Large intestine (tissue), 3 donors: Measurements from ENCODE around the gene ZNF160. TPM values are rescaled to one million over a fixed set of nuclear protein-coding genes. Genes with fewer than 3 reads are reported as not detected.
A peak's percentile ranks its signal among the peaks of the same experiment; 100 is the strongest.
"Not testable (repeated sequence)": the region's sequence is repeated elsewhere in the genome, so short reads cannot be mapped to it uniquely, and the experiment has no call there.

ENCODE experiments used
- DNase-seq, 2 donors: peaks; one replicate each; pipeline versions ENCODE4 v3.0.0 to v3.0.0-alpha.2; 2013
- H3K27ac ChIP-seq: one replicate; pipeline ENCODE4 v1.5.1; 2013; ENCODE audit warnings: low read length
- H3K27me3 ChIP-seq: 2 replicates; pipeline ENCODE4 v1.6.1; 2013; ENCODE audit warnings: low read length; ENCODE audit not compliant: control insufficient read depth, insufficient read depth
- H3K36me3 ChIP-seq: 2 replicates; pipeline ENCODE4 v1.6.1; 2013; ENCODE audit warnings: low read length; ENCODE audit not compliant: control insufficient read depth, insufficient read depth
- H3K4me1 ChIP-seq: one replicate; pipeline ENCODE4 v1.6.1; 2013; ENCODE audit warnings: low read length; ENCODE audit not compliant: control insufficient read depth, insufficient read depth
- H3K4me3 ChIP-seq: one replicate; pipeline ENCODE4 v1.5.1; 2013; ENCODE audit warnings: low read length
- H3K9me3 ChIP-seq: one replicate; pipeline ENCODE4 v1.6.1; 2013; ENCODE audit warnings: mild to moderate bottlenecking, low read depth, low read length, moderate library complexity; ENCODE audit not compliant: control insufficient read depth
- WGBS: methylation state at CpG from one replicate; pipeline ENCODE4 v1.1.5; 2013; ENCODE audit warnings: low lambda C conversion rate; ENCODE audit not compliant: insufficient coverage; 5-methylcytosine and 5-hydroxymethylcytosine counted together
- polyA plus RNA-seq: library from polyadenylated mRNA; unstranded; fragments of 120-200 nt; gene quantifications from one replicate; pipeline ENCODE4 v1.2.1, GENCODE V29; 2013

The ZNF160 gene
- polyA plus RNA-seq, 1 donor: 115 TPM

- H3K4me3 ChIP-seq, H3K27me3 ChIP-seq, H3K9me3 ChIP-seq: not testable (repeated sequence)
- peaks cover 35% of the 10 kb centered on the region for H3K4me1 ChIP-seq
- H3K27ac ChIP-seq: peak overlapping the region; percentile 87
- peak; percentile 42 to 76 for DNase-seq
- no CpG with 5 or more reads among the region's 15 CpGs for WGBS
- H3K36me3 ChIP-seq: peaks cover 16% of the 10 kb centered on the region
Observed at GRCh38 chr19:53126733-53127526, 23.7 kb upstream of the ZNF160 start.

GRCh38 chr19:53123400-53123799 is 20.2 kb upstream of the ZNF160 start:
- Histone ChIP-seq H3K4me1 (peaks cover 29% of the 10 kb centered on the region), H3K36me3 (peaks cover 23% of the 10 kb centered on the region), H3K9me3 (peaks cover 14% of the 10 kb centered on the region), H3K27me3 (no peaks in the 10 kb centered on the region), H3K27ac (no peak overlapping the region), H3K4me3 (no peak overlapping the region)
- no peak for DNase-seq
- WGBS: no CpG with 5 or more reads among the region's 7 CpGs

GRCh38 chr19:53112286-53112685 is 9.1 kb upstream of the ZNF160 start:
- H3K27me3 ChIP-seq: no peaks in the 10 kb centered on the region

GRCh38 chr19:53109527-53109926 is 6.3 kb upstream of the ZNF160 start:
- peaks cover 17% of the 10 kb centered on the region for H3K9me3 ChIP-seq
- H3K4me1 ChIP-seq: no peaks in the 10 kb centered on the region
- WGBS: 94% methylated on average over 4 of the region's 5 CpGs
- no peak overlapping the region for H3K4me3 ChIP-seq
- no peaks in the 10 kb centered on the region for H3K27me3 ChIP-seq
- DNase-seq: no peak
- H3K27ac ChIP-seq: no peak overlapping the region
- peaks cover 55% of the 10 kb centered on the region for H3K36me3 ChIP-seq

More at GRCh38 chr19:53112286-53112685, 9.1 kb upstream of the ZNF160 start:
- no peak overlapping the region for H3K27ac ChIP-seq
- peaks cover 33% of the 10 kb centered on the region for H3K9me3 ChIP-seq
- H3K36me3 ChIP-seq: peaks cover 78% of the 10 kb centered on the region
- no peak overlapping the region for H3K4me3 ChIP-seq
- no peak for DNase-seq
- WGBS: no CpG with 5 or more reads among the region's 2 CpGs
- no peaks in the 10 kb centered on the region for H3K4me1 ChIP-seq

GRCh38 chr19:53102756-53103233 is 427 bp downstream of the ZNF160 start:
- no peaks in the 10 kb centered on the region for H3K27me3 ChIP-seq
- peaks cover 24% of the 10 kb centered on the region for H3K4me1 ChIP-seq
- WGBS: no CpG with 5 or more reads among the region's 33 CpGs
- DNase-seq: peak in 1 of 2 donors; percentile 51
- peak overlapping the region; percentile 78 for H3K4me3 ChIP-seq
- H3K27ac ChIP-seq: peak overlapping the region; percentile 92
- H3K9me3 ChIP-seq: no peaks in the 10 kb centered on the region
- H3K36me3 ChIP-seq: peaks cover 19% of the 10 kb centered on the region

- Histone ChIP-seq H3K4me3 (peak overlapping the region; percentile 78), H3K27me3 (no peaks in the 10 kb centered on the region), H3K4me1 (peaks cover 28% of the 10 kb centered on the region), H3K27ac (peak overlapping the region; percentile 92), H3K36me3 (peaks cover 19% of the 10 kb centered on the region), H3K9me3 (no peaks in the 10 kb centered on the region)
- 5% methylated on average over 7 of the region's 10 CpGs for WGBS
- DNase-seq: peak in 1 of 2 donors; percentile 55
Observed at GRCh38 chr19:53102206-53102755, 941 bp downstream of the ZNF160 start.

GRCh38 chr19:53101518-53101917 is 1.7 kb downstream of the ZNF160 start:
- Histone ChIP-seq H3K4me3 (peak overlapping the region; percentile 78), H3K27me3 (no peaks in the 10 kb centered on the region), H3K27ac (peak overlapping the region; percentile 92), H3K9me3 (no peaks in the 10 kb centered on the region), H3K4me1 (peaks cover 28% of the 10 kb centered on the region), H3K36me3 (peaks cover 19% of the 10 kb centered on the region)
- peak; percentile 76 to 87 for DNase-seq
- no CpG with 5 or more reads among the region's 1 CpG for WGBS

- H3K36me3 ChIP-seq: peaks cover 30% of the 10 kb centered on the region
- not testable (repeated sequence) for H3K4me3 ChIP-seq, H3K9me3 ChIP-seq, H3K27me3 ChIP-seq, DNase-seq
- H3K27ac ChIP-seq: peak overlapping the region; percentile 83
- peaks cover 45% of the 10 kb centered on the region for H3K4me1 ChIP-seq
- WGBS: no CpG with 5 or more reads among the region's 14 CpGs
Observed at GRCh38 chr19:53098570-53098969, 4.7 kb downstream of the ZNF160 start.

- not testable (repeated sequence) for H3K4me3 ChIP-seq, H3K9me3 ChIP-seq, H3K27me3 ChIP-seq
- peak overlapping the region; percentile 83 for H3K27ac ChIP-seq
- WGBS: no CpG with 5 or more reads among the region's 10 CpGs
- H3K36me3 ChIP-seq: peaks cover 38% of the 10 kb centered on the region
- H3K4me1 ChIP-seq: peaks cover 45% of the 10 kb centered on the region
- peak; percentile 28 to 77 for DNase-seq
Observed at GRCh38 chr19:53096982-53097690, 6.1 kb downstream of the ZNF160 start.

GRCh38 chr19:53096579-53096978 is 6.6 kb downstream of the ZNF160 start:
- H3K36me3 ChIP-seq: peaks cover 41% of the 10 kb centered on the region
- WGBS: no CpG with 5 or more reads among the region's 6 CpGs
- peak overlapping the region; percentile 83 for H3K27ac ChIP-seq

More at GRCh38 chr19:53096579-53096978, 6.6 kb downstream of the ZNF160 start:
- not testable (repeated sequence) for H3K4me3 ChIP-seq, H3K9me3 ChIP-seq, H3K27me3 ChIP-seq
- peaks cover 45% of the 10 kb centered on the region for H3K4me1 ChIP-seq
- peak in 1 of 2 donors; percentile 74 for DNase-seq
